HepG2 (cell line): ENCODE data around the gene MFRP. TPM values are rescaled to one million over a fixed set of nuclear protein-coding genes. Genes with fewer than 3 reads are reported as not detected.

Experiments
- ATAC-seq: fragments of 200-7000 bp; cut with Tn5 transposase; 3 replicates; pipeline ENCODE4 v1.9.1; 2020; ENCODE audit warnings: mild to moderate bottlenecking, moderate library complexity
- BruUV-seq: library from RNA; stranded (reverse); fragments of 400-500 nt; replicated peaks from 2 replicates; lab custom pipeline; 2021; lab: Mats Ljungman, UMichigan
- CTCF ChIA-PET: fragments of 300-600 bp; formaldehyde crosslinking; extraction: SDS; loops from one replicate; lab custom pipeline; 2021; ENCODE audit warnings: low total read pairs, inconsistent platforms, low intra/inter-chr PET ratio; lab: Yijun Ruan, JAX
- POLR2A ChIA-PET: fragments of 350-600 bp; sonication (Branson Sonifier 250); formaldehyde crosslinking; loops from one replicate; lab custom pipeline; 2020; ENCODE audit warnings: antibody characterized with exemption, inconsistent platforms; lab: Yijun Ruan, JAX
- DNase-seq: peaks from one replicate; pipeline ENCODE4 v3.0.0-alpha.2; 2015; ENCODE audit warnings: low spot score
- FAIRE-seq: peaks from 3 replicates; lab custom pipeline; 2011; peaks lifted over from hg19 to GRCh38; lab: Jason Lieb, UNC
- H2AFZ ChIP-seq: one replicate; pipeline ENCODE4 v1.6.1; 2011; ENCODE audit warnings: low read length, inconsistent platforms
- H3K27ac ChIP-seq: fragments of 300-600 bp; 3 replicates; pipeline ENCODE4 v1.8.0; 2011; ENCODE audit warnings: mixed run types, mild to moderate bottlenecking, mixed read lengths, low read length, inconsistent platforms; ENCODE audit not compliant: insufficient read depth; ENCODE audit errors: extremely low read length
- H3K27me3 ChIP-seq, 2 experiments: fragments of 200-600 bp in 1 of 2; 2 replicates in 1 of 2; 3 replicates in 1 of 2; pipeline versions ENCODE4 v1.6.0 to v1.8.0; 2011; ENCODE audit warnings: low read length in 2 of 2, mild to moderate bottlenecking in 2 of 2, moderate library complexity in 2 of 2, inconsistent platforms in 1 of 2; ENCODE audit not compliant: insufficient read depth in 2 of 2, control insufficient read depth in 1 of 2
- H3K36me3 ChIP-seq, 2 experiments: fragments of 200-600 bp in 1 of 2; replicated peaks in 1 of 2; 2 replicates in 1 of 2; 3 replicates in 1 of 2; pipeline versions ENCODE4 v1.5.1 to v1.8.0; 2011; ENCODE audit warnings: low read length in 2 of 2, inconsistent platforms in 1 of 2; ENCODE audit not compliant: insufficient read depth in 2 of 2, control insufficient read depth in 1 of 2
- H3K4me1 ChIP-seq: 2 replicates; pipeline ENCODE4 v1.5.1; 2012; ENCODE audit warnings: low read length, inconsistent platforms; ENCODE audit not compliant: insufficient read depth
- H3K4me2 ChIP-seq: 2 replicates; pipeline ENCODE4 v1.6.0; 2011; ENCODE audit warnings: low read depth, low read length, inconsistent platforms
- H3K4me3 ChIP-seq, 3 experiments: fragments of 200-600 bp in 1 of 3; sonication (generic), shearing (Covaris generic) in 1 of 3; replicated peaks in 1 of 3; 2 replicates each; pipeline ENCODE4 v1.5.1; 2011 to 2016; ENCODE audit warnings: low read length in 3 of 3, inconsistent platforms in 2 of 3, low read depth in 2 of 3, mild to moderate bottlenecking in 2 of 3, control low read depth in 1 of 3, mixed read lengths in 1 of 3; ENCODE audit not compliant: insufficient read depth in 1 of 3
- H3K79me2 ChIP-seq: one replicate; pipeline ENCODE4 v1.6.1; 2011; ENCODE audit warnings: low read length, inconsistent platforms; ENCODE audit not compliant: insufficient read depth
- H3K9ac ChIP-seq: 2 replicates; pipeline ENCODE4 v1.6.0; 2011; ENCODE audit warnings: mild to moderate bottlenecking, low read depth, low read length, inconsistent platforms; ENCODE audit not compliant: insufficient read depth
- H3K9me3 ChIP-seq: 2 replicates; pipeline ENCODE4 v1.5.1; 2012; ENCODE audit warnings: mild to moderate bottlenecking, low read length
- H4K20me1 ChIP-seq: 2 replicates; pipeline ENCODE4 v1.6.0; 2011; ENCODE audit warnings: inconsistent platforms, mild to moderate bottlenecking, low read length, moderate library complexity; ENCODE audit not compliant: insufficient read depth
- CEBPZ ChIP-seq: IDR thresholded peaks from 2 replicates; pipeline ENCODE4 v1.6.1; 2012; ENCODE audit warnings: low read length, improper control_type of control experiment
- HNF1B ChIP-seq: sonication (generic); formaldehyde crosslinking; IDR thresholded peaks from 2 replicates; pipeline ENCODE4 v1.5.1; 2020; ENCODE audit warnings: mild to moderate bottlenecking, moderate library complexity, missing genetic modification reagents
- KLF9 ChIP-seq: IDR thresholded peaks from 2 replicates; pipeline ENCODE4 v1.6.1; 2016; ENCODE audit warnings: low read depth
- ZBED4 ChIP-seq: sonication (generic); formaldehyde crosslinking; IDR thresholded peaks from 2 replicates; pipeline ENCODE4 v1.4.0; 2020; ENCODE audit warnings: missing genetic modification reagents, borderline replicate concordance
- ZBTB33 ChIP-seq: sonication (generic); formaldehyde crosslinking; IDR thresholded peaks from 2 replicates; pipeline ENCODE4 v1.4.0; 2020; ENCODE audit warnings: missing genetic modification reagents
- ZNF280B ChIP-seq: sonication (generic); formaldehyde crosslinking; IDR thresholded peaks from 2 replicates; pipeline ENCODE4 v1.5.0; 2020; ENCODE audit warnings: missing genetic modification reagents, mild to moderate bottlenecking, borderline replicate concordance
- ZNF770 ChIP-seq: sonication (generic); formaldehyde crosslinking; IDR thresholded peaks from 2 replicates; pipeline ENCODE4 v1.5.0; 2020; ENCODE audit warnings: mild to moderate bottlenecking, missing genetic modification reagents
- WGBS: methylation state at CpG from one replicate; pipeline ENCODE4 v1.1.6; 2017; ENCODE audit warnings: low lambda C conversion rate; 5-methylcytosine and 5-hydroxymethylcytosine counted together
- in situ Hi-C: cut with HindIII; loops from 2 replicates; pipeline ENCODE4 v1.10.0; 2017; ENCODE audit warnings: low pct_unique_long_range_greater_than_20kb; ENCODE audit not compliant: extremely low pct_ligation_motif_present
- intact Hi-C: fragments of 100-400 bp; cut with micrococcal nuclease; formaldehyde crosslinking; loops from one replicate; pipeline ENCODE4 v1.10.0; 2022; ENCODE audit not compliant: unreplicated experiment
- polyA plus RNA-seq, 8 experiments: library from polyadenylated mRNA; depleted of rRNA in 3 of 8; stranded (reverse) in 7 of 8; unstranded in 1 of 8; fragments of >200 nt; fragmentation: Illumina TruSeq in 4 of 8; extraction: Trizol in 4 of 8; gene quantifications; 2 replicates each; pipeline versions ENCODE4 v1.2.1 to v1.2.3, GENCODE V29; 2011 to 2016; ENCODE audit warnings: low read depth in 4 of 8, missing spikeins in 1 of 8, mixed read lengths in 1 of 8; ENCODE audit not compliant: insufficient read depth in 1 of 8
- total RNA-seq, 5 experiments: library from RNA; depleted of rRNA; stranded (reverse); fragments of >200 nt; fragmentation: Illumina TruSeq; extraction: Trizol; gene quantifications; 2 replicates each; pipeline ENCODE4 v1.2.3, GENCODE V29; 2016; ENCODE audit warnings: low read depth in 1 of 5

The MFRP gene
- total and polyA plus RNA-seq, 2 of the 13 experiments (the other 11 are each of a cell fraction or from before 2014, with no cell fraction given): not detected

GRCh38 chr11:119319136-119319699 lies 27.3 kb downstream of the MFRP start:
- H3K4me1 ChIP-seq: peaks cover 81% of the 10 kb centered on the region
- no peak overlapping the region for H2AFZ ChIP-seq
- H3K27ac ChIP-seq: no peak overlapping the region
- in situ Hi-C loops (no loop called here), intact Hi-C loops (loop anchor here (2.0 kb wide), 1 partner anchor 16 kb away; the partner anchor contains the start of gene RNF26)
- peaks cover 0 to 9% of the 10 kb centered on the region in 2 experiments; a peak in 2 of 5 replicates for H3K27me3 ChIP-seq
- BruUV-seq: TSS peak; percentile 52
- H3K4me2 ChIP-seq: peak overlapping the region; percentile 96
- peak overlapping the region; percentile 70 for H3K9ac ChIP-seq
- peak; percentile 16 for ATAC-seq
- H4K20me1 ChIP-seq: no peaks in the 10 kb centered on the region
- H3K4me3 ChIP-seq: peak overlapping the region; percentile 53 to 77 (median 76)
- ChIA-PET CTCF (no interaction called here), POLR2A (interaction anchor here (0.6 to 3.0 kb wide), 11 partner anchors 13 to 288 kb away, joined by 3 to 14 read pairs (median 3); partner anchors contain the start of genes NLRX1 and RNF26)
- FAIRE-seq: no peak
- H3K79me2 ChIP-seq: no peaks in the 10 kb centered on the region
- 12% methylated on average over 5 of the region's 8 CpGs for WGBS
- no peaks in the 10 kb centered on the region for H3K9me3 ChIP-seq
- DNase-seq: no peak
- H3K36me3 ChIP-seq: no peaks in the 10 kb centered on the region
- TF ChIP-seq CEBPZ (no peak), HNF1B (CRISPR knock-in tag) (0 out of 2 replicates have a peak, but pooled peaks have one; percentile 12), ZBED4 (no peak), KLF9 (CRISPR knock-in tag) (no peak), ZNF280B (CRISPR knock-in tag) (no peak), ZNF770 (no peak), ZBTB33 (CRISPR knock-in tag) (no peak)
